Nephron (organoid): ENCODE data around the gene TINAGL1.
"Not testable (repeated sequence)": the region's sequence is repeated elsewhere in the genome, so short reads cannot be mapped to it uniquely, and the experiment has no call there.

Experiments used
- H3K27ac Mint-ChIP-seq, 3 experiments: 2 replicates each; pipeline ENCODE4 v1.8.0; 2020; ENCODE audit warnings: mixed read lengths in 3 of 3, mild to moderate bottlenecking in 2 of 3, moderate library complexity in 1 of 3
- H3K27me3 Mint-ChIP-seq: 2 replicates; pipeline ENCODE4 v1.8.0; 2021; ENCODE audit warnings: low read depth, mild to moderate bottlenecking, moderate library complexity, mixed read lengths
- H3K36me3 Mint-ChIP-seq: 2 replicates; pipeline ENCODE4 v1.8.0; 2020; ENCODE audit warnings: low read depth, mixed read lengths
- H3K4me1 Mint-ChIP-seq: 2 replicates; pipeline ENCODE4 v1.8.0; 2020; ENCODE audit warnings: mixed read lengths
- H3K4me3 Mint-ChIP-seq, 3 experiments: 2 replicates each; pipeline ENCODE4 v1.8.0; 2020; ENCODE audit warnings: mild to moderate bottlenecking in 3 of 3, mixed read lengths in 3 of 3, moderate library complexity in 2 of 3
- H3K9me3 Mint-ChIP-seq: 2 replicates; pipeline ENCODE4 v1.8.0; 2020; ENCODE audit warnings: mixed read lengths
- CTCF ChIP-seq, 3 experiments: fragments of 200-600 bp; sonication (generic); IDR thresholded peaks; one replicate each; pipeline ENCODE4 v1.5.0; 2021; ENCODE audit warnings: antibody characterized with exemption in 3 of 3; ENCODE audit not compliant: unreplicated experiment in 3 of 3

The TINAGL1 gene

DNA sequence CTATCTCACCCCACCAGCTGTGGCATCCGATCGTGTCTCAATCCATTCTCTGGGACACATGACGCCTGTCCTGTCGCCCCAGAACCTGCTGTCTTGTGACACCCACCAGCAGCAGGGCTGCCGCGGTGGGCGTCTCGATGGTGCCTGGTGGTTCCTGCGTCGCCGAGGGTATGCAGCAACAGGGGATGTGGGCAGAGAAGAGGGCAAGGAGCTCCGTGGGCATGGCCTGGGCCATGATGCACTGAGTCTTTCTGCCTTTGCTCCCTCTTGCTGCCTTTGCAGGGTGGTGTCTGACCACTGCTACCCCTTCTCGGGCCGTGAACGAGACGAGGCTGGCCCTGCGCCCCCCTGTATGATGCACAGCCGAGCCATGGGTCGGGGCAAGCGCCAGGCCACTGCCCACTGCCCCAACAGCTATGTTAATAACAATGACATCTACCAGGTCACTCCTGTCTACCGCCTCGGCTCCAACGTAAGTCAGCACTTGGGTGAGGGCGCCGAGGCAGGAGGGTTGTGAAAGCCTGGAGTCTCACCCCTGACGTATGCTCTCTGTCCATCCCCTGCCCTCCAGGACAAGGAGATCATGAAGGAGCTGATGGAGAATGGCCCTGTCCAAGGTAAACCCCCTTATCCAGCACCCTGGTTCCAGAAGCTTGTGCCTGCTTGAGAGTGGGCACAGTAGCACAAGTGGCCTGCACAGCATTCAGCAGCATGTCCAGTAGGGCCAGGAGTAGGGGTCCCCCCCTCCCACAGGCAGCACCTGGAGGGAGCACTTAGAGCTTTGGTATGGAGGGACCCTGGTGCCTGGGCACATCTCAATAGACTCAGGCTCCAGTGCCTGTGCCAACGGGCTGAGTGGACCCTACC lies 8.8 kb downstream of the TINAGL1 start:
- H3K9me3 Mint-ChIP-seq = no peaks in the 10 kb centered on the region
- H3K27ac Mint-ChIP-seq = peak overlapping the region in 2 of 3 experiments; percentile 11 to 29
- H3K36me3 Mint-ChIP-seq = no peaks in the 10 kb centered on the region
- H3K4me3 Mint-ChIP-seq = no peak overlapping the region
- H3K4me1 Mint-ChIP-seq = peaks cover 37% of the 10 kb centered on the region
- peaks cover 26% of the 10 kb centered on the region for H3K27me3 Mint-ChIP-seq
- TF ChIP-seq CTCF (IDR thresholded peaks at IDR 0.05; ENCODE audit: unreplicated experiment in 3 of 3) = no peak

- Mint-ChIP-seq H3K36me3 (no peaks in the 10 kb centered on the region), H3K4me1 (peaks cover 38% of the 10 kb centered on the region), H3K27ac (peak overlapping the region in 1 of 3 experiments; percentile 29), H3K4me3 (no peak overlapping the region), H3K9me3 (no peaks in the 10 kb centered on the region), H3K27me3 (peaks cover 34% of the 10 kb centered on the region)
- TF ChIP-seq CTCF (IDR thresholded peaks at IDR 0.05; ENCODE audit: unreplicated experiment in 3 of 3) = no peak
Observed at GRCh38 chr1:31585736-31586365, 9.5 kb downstream of the TINAGL1 start.

DNA sequence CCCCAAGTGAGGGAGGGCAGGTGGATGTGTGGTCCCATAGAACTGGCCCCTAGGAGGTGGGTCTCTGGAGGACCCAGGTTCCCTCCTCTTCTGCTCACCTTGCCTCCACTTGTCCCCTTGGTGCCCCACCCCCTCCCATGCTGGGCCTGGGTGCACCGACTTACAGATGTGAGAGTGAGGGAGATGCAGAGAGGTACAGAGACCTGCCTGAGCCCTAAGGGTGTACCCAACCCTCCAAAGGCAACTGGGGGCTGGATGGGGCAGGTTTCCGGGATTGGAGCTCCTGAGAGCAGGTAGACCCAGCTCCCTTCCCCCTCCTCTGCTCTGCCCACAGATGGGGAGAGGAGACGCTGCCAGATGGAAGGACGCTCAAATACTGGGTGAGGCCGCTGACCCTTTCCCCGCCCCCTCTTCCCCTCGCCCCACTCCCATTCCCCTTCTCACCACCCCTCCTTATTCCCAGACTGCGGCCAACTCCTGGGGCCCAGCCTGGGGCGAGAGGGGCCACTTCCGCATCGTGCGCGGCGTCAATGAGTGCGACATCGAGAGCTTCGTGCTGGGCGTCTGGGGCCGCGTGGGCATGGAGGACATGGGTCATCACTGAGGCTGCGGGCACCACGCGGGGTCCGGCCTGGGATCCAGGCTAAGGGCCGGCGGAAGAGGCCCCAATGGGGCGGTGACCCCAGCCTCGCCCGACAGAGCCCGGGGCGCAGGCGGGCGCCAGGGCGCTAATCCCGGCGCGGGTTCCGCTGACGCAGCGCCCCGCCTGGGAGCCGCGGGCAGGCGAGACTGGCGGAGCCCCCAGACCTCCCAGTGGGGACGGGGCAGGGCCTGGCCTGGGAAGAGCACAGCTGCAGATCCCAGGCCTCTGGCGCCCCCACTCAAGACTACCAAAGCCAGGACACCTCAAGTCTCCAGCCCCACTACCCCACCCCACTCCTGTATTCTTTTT lies 10.3 kb downstream of the TINAGL1 start:
- no peak overlapping the region for H3K4me3 Mint-ChIP-seq
- TF ChIP-seq CTCF (IDR thresholded peaks at IDR 0.05; ENCODE audit: unreplicated experiment in 3 of 3) = no peak
- H3K27me3 Mint-ChIP-seq = peaks cover 42% of the 10 kb centered on the region
- H3K36me3 Mint-ChIP-seq = no peaks in the 10 kb centered on the region
- H3K4me1 Mint-ChIP-seq = peaks cover 46% of the 10 kb centered on the region
- H3K27ac Mint-ChIP-seq = no peak overlapping the region
- no peaks in the 10 kb centered on the region for H3K9me3 Mint-ChIP-seq

- peaks cover 48% of the 10 kb centered on the region for H3K27me3 Mint-ChIP-seq
- not testable (repeated sequence) for H3K9me3 Mint-ChIP-seq, H3K36me3 Mint-ChIP-seq
Observed at GRCh38 chr1:31587328-31587699, 11.0 kb downstream of the TINAGL1 start.

DNA sequence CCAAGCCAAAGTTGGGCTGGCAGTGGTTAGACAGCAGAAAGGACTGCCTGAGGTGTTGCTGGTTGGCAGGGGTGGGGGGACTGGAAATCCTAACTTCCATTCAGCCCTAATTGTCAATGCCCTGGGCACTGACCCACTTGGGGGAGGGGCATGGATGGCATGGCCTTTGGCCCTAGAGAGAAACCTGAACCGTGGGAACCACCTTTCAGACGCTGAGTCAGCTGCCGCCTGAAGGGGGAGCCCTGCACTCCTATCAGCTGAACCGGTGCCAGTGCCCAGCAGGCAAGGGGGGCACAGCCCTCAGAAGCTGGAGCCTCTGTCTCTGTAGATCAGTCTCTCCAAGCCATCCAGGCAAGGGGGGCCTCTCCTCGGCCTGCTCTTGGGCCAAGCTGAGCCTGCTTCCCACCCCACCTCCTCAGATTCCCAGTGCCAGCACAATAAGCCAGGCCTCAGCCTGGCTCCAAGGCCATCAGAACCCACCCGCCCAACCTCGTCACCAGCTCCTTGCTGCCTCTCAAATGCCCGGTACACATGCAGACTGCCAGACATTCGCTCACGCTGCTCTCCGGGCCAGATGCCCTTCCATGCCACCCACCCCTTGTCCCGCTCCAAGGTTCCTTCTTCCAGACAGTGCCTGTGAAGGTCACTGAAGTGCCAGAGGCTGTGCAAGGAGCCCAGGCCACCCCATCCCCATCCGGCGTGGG lies 11.6 kb downstream of the TINAGL1 start:
- Mint-ChIP-seq H3K9me3 (no peaks in the 10 kb centered on the region), H3K4me3 (peak overlapping the region in 2 of 3 experiments; percentile 45 to 53), H3K27me3 (peaks cover 52% of the 10 kb centered on the region), H3K36me3 (no peaks in the 10 kb centered on the region), H3K27ac (peak overlapping the region in 2 of 3 experiments; percentile 78 to 90), H3K4me1 (peaks cover 42% of the 10 kb centered on the region)
- peak; percentile 44 to 55 (median 47) for TF ChIP-seq CTCF (IDR thresholded peaks at IDR 0.05; ENCODE audit: unreplicated experiment in 3 of 3)

More at GRCh38 chr1:31587328-31587699, 11.0 kb downstream of the TINAGL1 start:
- not testable (repeated sequence) for H3K4me3 Mint-ChIP-seq, H3K27ac Mint-ChIP-seq
- peaks cover 47% of the 10 kb centered on the region for H3K4me1 Mint-ChIP-seq
